ENCODE results near the gene UBE3C.
A peak's percentile ranks its signal among the peaks of the same experiment; 100 is the strongest.
"Not testable (repeated sequence)": the region's sequence is repeated elsewhere in the genome, so short reads cannot be mapped to it uniquely, and the experiment has no call there.

UBE3C gene

DNA sequence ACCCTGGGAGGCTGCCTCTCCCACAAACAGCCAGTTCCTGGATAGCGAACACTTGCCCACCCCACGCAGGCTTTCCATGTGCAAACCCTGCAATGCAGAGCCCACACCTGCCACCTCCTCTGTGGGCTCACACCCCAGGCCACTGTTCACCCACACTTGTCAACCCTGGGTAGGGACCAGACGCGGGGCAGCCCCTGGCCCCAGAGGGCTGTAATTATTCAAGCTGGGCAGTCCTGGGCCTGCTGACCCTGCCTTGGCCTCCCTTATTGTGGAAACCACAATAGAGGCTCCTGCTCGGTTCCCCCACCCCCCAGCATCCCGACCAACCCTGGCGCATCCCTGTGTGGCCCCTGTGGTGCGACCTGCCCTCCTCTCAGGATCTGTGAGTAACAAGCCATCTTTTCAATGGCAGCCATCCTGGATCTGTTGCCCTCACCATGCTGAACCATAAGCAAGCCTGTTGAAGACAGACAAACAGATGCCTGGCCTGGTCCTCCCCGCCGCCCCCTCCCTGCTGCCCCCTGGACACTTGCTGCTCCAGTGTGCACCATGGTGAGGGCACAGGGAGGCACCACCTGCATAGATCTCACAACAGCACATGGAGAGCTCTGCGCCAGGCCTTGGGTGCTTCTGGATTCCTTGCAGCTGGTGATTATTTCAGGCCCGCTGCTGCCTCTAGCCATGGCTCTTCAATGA is 15.8 kb upstream of the UBE3C start:
- no peaks in the 10 kb centered on the region for H3K27me3 Mint-ChIP-seq (ENCODE audit: low read depth)
- H3K4me1 Mint-ChIP-seq (ENCODE audit: low read depth) = no peaks in the 10 kb centered on the region
- no peak overlapping the region for H3K4me3 Mint-ChIP-seq
- peaks cover under 1% of the 10 kb centered on the region for H3K9me3 Mint-ChIP-seq
- H3K27ac Mint-ChIP-seq = no peak overlapping the region
- H3K36me3 Mint-ChIP-seq (ENCODE audit: low read depth) = no peaks in the 10 kb centered on the region

- Mint-ChIP-seq H3K27ac (no peak overlapping the region), H3K4me1 (ENCODE audit: low read depth) (no peaks in the 10 kb centered on the region), H3K4me3 (no peak overlapping the region), H3K9me3 (no peaks in the 10 kb centered on the region), H3K36me3 (ENCODE audit: low read depth) (no peaks in the 10 kb centered on the region), H3K27me3 (ENCODE audit: low read depth) (peaks cover 5% of the 10 kb centered on the region)
Measured at GRCh38 chr7:157124690-157125089, 14.0 kb upstream of the UBE3C start.

DNA sequence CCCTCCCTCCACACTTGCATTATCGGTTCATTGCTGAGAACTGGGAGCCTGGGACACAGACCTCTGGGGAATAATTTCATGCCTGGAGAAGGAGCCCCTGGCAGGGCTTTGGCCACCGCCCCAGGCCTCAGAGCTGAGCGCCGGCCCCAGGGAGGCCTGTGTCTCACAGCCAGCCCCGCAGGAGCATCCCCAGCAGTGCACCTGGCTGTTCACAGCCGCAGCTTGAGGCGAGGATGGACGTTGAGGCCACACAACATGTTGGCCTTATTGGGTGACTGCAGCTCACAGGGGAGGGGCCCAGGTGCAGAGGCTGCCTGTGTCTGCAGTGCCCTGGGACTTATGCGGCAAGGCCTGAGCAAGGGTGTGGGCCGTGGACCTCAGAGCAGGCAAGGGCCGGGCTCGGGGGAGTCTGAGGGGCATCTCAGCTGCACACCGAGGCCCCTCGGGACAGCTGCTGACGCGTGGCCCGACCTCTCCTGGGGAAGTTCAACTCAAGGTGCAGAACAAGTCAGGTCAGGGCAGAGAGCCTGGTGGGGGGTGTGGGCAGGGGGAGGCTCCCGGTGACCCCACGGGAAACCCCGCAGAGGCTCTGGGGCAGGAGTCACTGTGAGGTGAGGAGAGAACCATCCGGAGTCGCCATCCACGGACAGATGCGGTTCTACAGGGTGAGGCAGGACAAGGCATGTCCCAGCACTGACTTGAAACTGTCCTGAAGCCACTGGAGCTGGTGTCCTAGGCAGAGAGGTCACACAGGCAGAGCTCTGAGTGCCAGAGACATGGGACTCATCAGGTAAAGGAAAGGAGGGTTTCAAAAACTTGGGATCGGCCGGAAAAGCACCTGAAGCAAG is 13.1 kb upstream of the UBE3C start:
- H3K27ac Mint-ChIP-seq = no peak overlapping the region
- H3K4me1 Mint-ChIP-seq (ENCODE audit: low read depth) = no peaks in the 10 kb centered on the region
- no peaks in the 10 kb centered on the region for H3K9me3 Mint-ChIP-seq
- H3K27me3 Mint-ChIP-seq (ENCODE audit: low read depth) = peaks cover 10% of the 10 kb centered on the region
- no peaks in the 10 kb centered on the region for H3K36me3 Mint-ChIP-seq (ENCODE audit: low read depth)
- no peak overlapping the region for H3K4me3 Mint-ChIP-seq

- Mint-ChIP-seq H3K9me3 (no peaks in the 10 kb centered on the region), H3K36me3 (ENCODE audit: low read depth) (no peaks in the 10 kb centered on the region), H3K4me3 (no peak overlapping the region), H3K4me1 (ENCODE audit: low read depth) (no peaks in the 10 kb centered on the region), H3K27me3 (ENCODE audit: low read depth) (peaks cover 13% of the 10 kb centered on the region), H3K27ac (no peak overlapping the region)
Measured at GRCh38 chr7:157126921-157127320, 11.8 kb upstream of the UBE3C start.

DNA sequence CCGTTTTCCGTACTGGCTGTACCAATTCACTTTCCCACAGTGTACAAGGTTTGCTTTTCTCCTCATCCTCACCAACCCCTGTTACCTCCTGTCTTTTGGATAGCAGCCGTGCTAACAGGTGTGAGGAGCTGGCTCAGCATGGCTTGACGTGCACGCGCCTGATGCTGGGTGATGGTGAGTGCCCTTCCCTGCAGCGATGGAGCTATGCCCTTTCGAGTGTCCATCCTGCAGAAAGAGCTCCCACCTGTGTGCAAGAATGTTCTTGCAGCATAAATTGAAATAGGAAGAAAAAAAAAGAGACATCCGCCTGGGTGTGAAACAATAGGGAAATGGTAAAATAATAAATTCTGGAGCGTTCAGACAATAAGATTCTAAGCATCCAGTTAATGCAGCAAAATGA is 9.5 kb upstream of the UBE3C start:
- Mint-ChIP-seq H3K4me3 (no peak overlapping the region), H3K9me3 (no peaks in the 10 kb centered on the region), H3K4me1 (ENCODE audit: low read depth) (no peaks in the 10 kb centered on the region), H3K36me3 (ENCODE audit: low read depth) (no peaks in the 10 kb centered on the region), H3K27ac (no peak overlapping the region), H3K27me3 (ENCODE audit: low read depth) (peaks cover 13% of the 10 kb centered on the region)

GRCh38 chr7:157129907-157130460 is 8.7 kb upstream of the UBE3C start:
- H3K36me3 Mint-ChIP-seq (ENCODE audit: low read depth) = no peaks in the 10 kb centered on the region
- H3K4me1 Mint-ChIP-seq (ENCODE audit: low read depth) = no peaks in the 10 kb centered on the region
- no peak overlapping the region for H3K4me3 Mint-ChIP-seq
- no peak overlapping the region for H3K27ac Mint-ChIP-seq
- H3K27me3 Mint-ChIP-seq (ENCODE audit: low read depth) = peaks cover 13% of the 10 kb centered on the region
- H3K9me3 Mint-ChIP-seq = no peaks in the 10 kb centered on the region

GRCh38 chr7:157130849-157131248 is 7.9 kb upstream of the UBE3C start:
- peaks cover 13% of the 10 kb centered on the region for H3K27me3 Mint-ChIP-seq (ENCODE audit: low read depth)
- not testable (repeated sequence) for H3K27ac Mint-ChIP-seq; H3K9me3 Mint-ChIP-seq; H3K4me1 Mint-ChIP-seq (ENCODE audit: low read depth); H3K36me3 Mint-ChIP-seq (ENCODE audit: low read depth); H3K4me3 Mint-ChIP-seq

DNA sequence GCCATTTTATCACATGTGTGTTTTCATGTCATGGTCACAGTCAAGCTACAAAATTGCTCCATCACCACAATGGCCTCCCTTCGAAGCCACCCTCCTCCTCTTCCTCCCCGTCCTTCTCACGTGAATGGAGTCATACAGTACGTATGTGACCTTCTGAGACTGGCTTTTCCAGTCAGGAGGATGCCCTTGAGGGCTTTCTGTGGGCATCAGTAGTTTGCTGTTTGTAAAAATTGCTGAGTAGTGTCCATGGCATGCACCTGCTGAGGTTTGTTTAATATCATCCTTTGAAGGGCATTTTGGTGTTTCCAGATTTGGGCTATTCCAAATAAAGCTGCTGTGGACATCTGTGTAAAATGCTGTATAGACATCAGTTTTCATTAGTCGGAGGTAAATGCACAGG is 5.9 kb upstream of the UBE3C start:
- peaks cover 4% of the 10 kb centered on the region for H3K4me1 Mint-ChIP-seq (ENCODE audit: low read depth)
- H3K27ac Mint-ChIP-seq = no peak overlapping the region
- no peaks in the 10 kb centered on the region for H3K36me3 Mint-ChIP-seq (ENCODE audit: low read depth)

GRCh38 chr7:157133304-157133703 is 5.4 kb upstream of the UBE3C start:
- Mint-ChIP-seq H3K4me3 (no peak overlapping the region), H3K36me3 (ENCODE audit: low read depth) (no peaks in the 10 kb centered on the region), H3K4me1 (ENCODE audit: low read depth) (peaks cover 4% of the 10 kb centered on the region), H3K9me3 (no peaks in the 10 kb centered on the region), H3K27ac (no peak overlapping the region), H3K27me3 (ENCODE audit: low read depth) (peaks cover 13% of the 10 kb centered on the region)

More for the DNA sequence above, 5.9 kb upstream of the UBE3C start:
- H3K9me3 Mint-ChIP-seq = no peaks in the 10 kb centered on the region
- peaks cover 13% of the 10 kb centered on the region for H3K27me3 Mint-ChIP-seq (ENCODE audit: low read depth)
- no peak overlapping the region for H3K4me3 Mint-ChIP-seq

GRCh38 chr7:157136372-157136771 is 2.4 kb upstream of the UBE3C start:
- H3K27ac Mint-ChIP-seq = peak overlapping the region; percentile 39

DNA sequence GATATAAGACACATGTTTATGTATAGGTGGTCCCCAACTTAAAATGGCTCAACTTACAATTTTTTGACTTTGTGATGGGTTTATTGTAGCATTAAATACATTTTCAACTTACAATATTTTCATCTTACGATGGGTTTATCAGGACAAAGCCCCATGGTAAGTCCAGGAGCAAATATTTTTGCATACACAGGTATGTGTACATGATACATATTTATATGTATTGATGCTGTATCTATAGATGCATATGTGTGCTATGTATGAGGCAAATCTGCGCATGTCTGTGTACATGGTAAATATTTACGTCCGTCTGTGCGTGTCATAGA is 664 bp upstream of the UBE3C start:
- Mint-ChIP-seq H3K4me1 (ENCODE audit: low read depth) (peaks cover 31% of the 10 kb centered on the region), H3K4me3 (peak overlapping the region; percentile 81)

More at GRCh38 chr7:157136372-157136771, 2.4 kb upstream of the UBE3C start:
- Mint-ChIP-seq H3K9me3 (no peaks in the 10 kb centered on the region), H3K4me3 (peak overlapping the region; percentile 19), H3K4me1 (ENCODE audit: low read depth) (peaks cover 21% of the 10 kb centered on the region), H3K36me3 (ENCODE audit: low read depth) (peaks cover 8% of the 10 kb centered on the region), H3K27me3 (ENCODE audit: low read depth) (no peaks in the 10 kb centered on the region)

GRCh38 chr7:157139111-157139809 is 534 bp downstream of the UBE3C start:
- Mint-ChIP-seq H3K4me3 (peak overlapping the region; percentile 80), H3K36me3 (ENCODE audit: low read depth) (peaks cover 19% of the 10 kb centered on the region), H3K4me1 (ENCODE audit: low read depth) (peaks cover 41% of the 10 kb centered on the region), H3K27me3 (ENCODE audit: low read depth) (no peaks in the 10 kb centered on the region), H3K9me3 (no peaks in the 10 kb centered on the region), H3K27ac (peak overlapping the region; percentile 74)

More for the DNA sequence above, 664 bp upstream of the UBE3C start:
- Mint-ChIP-seq H3K27me3 (ENCODE audit: low read depth) (no peaks in the 10 kb centered on the region), H3K9me3 (no peaks in the 10 kb centered on the region), H3K36me3 (ENCODE audit: low read depth) (peaks cover 11% of the 10 kb centered on the region), H3K27ac (peak overlapping the region; percentile 94)

- Mint-ChIP-seq H3K36me3 (ENCODE audit: low read depth) (peaks cover 21% of the 10 kb centered on the region), H3K27me3 (ENCODE audit: low read depth) (no peaks in the 10 kb centered on the region), H3K4me3 (peak overlapping the region; percentile 80), H3K27ac (peak overlapping the region; percentile 74), H3K9me3 (no peaks in the 10 kb centered on the region), H3K4me1 (ENCODE audit: low read depth) (peaks cover 46% of the 10 kb centered on the region)
Measured at GRCh38 chr7:157139810-157140510, 1.2 kb downstream of the UBE3C start.

- peaks cover 46% of the 10 kb centered on the region for H3K4me1 Mint-ChIP-seq (ENCODE audit: low read depth)
- no peaks in the 10 kb centered on the region for H3K27me3 Mint-ChIP-seq (ENCODE audit: low read depth)
- H3K9me3 Mint-ChIP-seq = no peaks in the 10 kb centered on the region
- H3K4me3 Mint-ChIP-seq = peak overlapping the region; percentile 80
- H3K27ac Mint-ChIP-seq = no peak overlapping the region
- H3K36me3 Mint-ChIP-seq (ENCODE audit: low read depth) = peaks cover 21% of the 10 kb centered on the region
Measured at GRCh38 chr7:157140511-157140905, 1.8 kb downstream of the UBE3C start.
